SK-N-SH treated with all-trans-retinoic acid at 6 μM for 48 hours (cell line): ENCODE data around the gene RAF1.

ENCODE experiments used
- CREB5 ChIP-seq: fragments of 250-450 bp; sonication (Bioruptor Pico); IDR thresholded peaks from 2 replicates; pipeline ENCODE4 v1.5.1; 2020; ENCODE audit warnings: low read depth, mild to moderate bottlenecking, moderate library complexity
- TOX ChIP-seq: fragments of 250-450 bp; sonication (Bioruptor Pico); IDR thresholded peaks from 2 replicates; pipeline ENCODE4 v1.8.0; 2021; ENCODE audit warnings: mild to moderate bottlenecking, moderate library complexity, borderline replicate concordance

- TF ChIP-seq CREB5 (CRISPR knock-in tag) (no peak), TOX (CRISPR knock-in tag) (no peak)
Measured at GRCh38 chr3:12557473-12558100, 106.3 kb downstream of the RAF1 start.
